Neutrophil (primary cell): ENCODE results near the gene HRCT1.

Experiments used
- H3K27ac ChIP-seq: fragments of 200-600 bp; sonication (generic); 2 replicates; pipeline ENCODE4 v1.5.1; 2016; ENCODE audit warnings: mild to moderate bottlenecking, moderate library complexity
- H3K27me3 ChIP-seq: fragments of 200-600 bp; sonication (generic); 2 replicates; pipeline ENCODE4 v1.6.0; 2016; ENCODE audit warnings: mild to moderate bottlenecking
- H3K36me3 ChIP-seq: fragments of 200-600 bp; sonication (generic); 2 replicates; pipeline ENCODE4 v1.5.1; 2017
- H3K4me1 ChIP-seq, 2 experiments: fragments of 200-600 bp in 1 of 2; sonication (generic) in 1 of 2; 1 replicate in 1 of 2; 2 replicates in 1 of 2; pipeline versions ENCODE4 v1.5.1 to v1.6.1; 2013 to 2016; ENCODE audit warnings: low read depth in 1 of 2, low read length in 1 of 2, mild to moderate bottlenecking in 1 of 2, moderate library complexity in 1 of 2; ENCODE audit not compliant: control insufficient read depth in 1 of 2, insufficient read depth in 1 of 2
- H3K4me3 ChIP-seq, 2 experiments: fragments of 200-600 bp in 1 of 2; sonication (generic) in 1 of 2; 1 replicate in 1 of 2; 2 replicates in 1 of 2; pipeline ENCODE4 v1.5.1; 2013 to 2016; ENCODE audit warnings: low read depth in 1 of 2, low read length in 1 of 2, mild to moderate bottlenecking in 1 of 2, moderate library complexity in 1 of 2
- H3K9me3 ChIP-seq: fragments of 200-600 bp; sonication (generic); 2 replicates; pipeline ENCODE4 v1.5.1; 2016
- TF ChIP-seq, protein P1 (sequence below): fragments of 200-600 bp; sonication (generic); IDR thresholded peaks from 2 replicates; pipeline ENCODE4 v1.5.1; 2016; ENCODE audit warnings: antibody characterized with exemption

The HRCT1 gene

DNA sequence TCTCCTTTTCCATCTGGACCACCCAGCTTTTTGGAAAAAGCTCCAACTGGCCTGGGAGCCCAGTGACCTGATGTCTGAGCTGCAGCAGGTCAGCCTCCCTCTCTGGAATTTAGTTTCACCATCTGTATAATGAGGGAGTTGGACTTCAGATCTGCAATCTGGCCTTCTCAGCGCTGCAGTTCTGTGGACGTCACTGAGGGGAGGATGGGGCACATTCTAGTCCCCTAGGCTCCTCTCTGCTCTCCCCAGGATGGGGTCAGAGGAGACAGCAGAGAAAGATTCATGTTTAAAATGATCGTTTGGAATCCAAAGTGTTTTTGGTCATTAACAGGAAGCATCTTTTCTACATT lies 46.0 kb upstream of the HRCT1 start:
- H3K27me3 ChIP-seq: peaks cover 100% of the 10 kb centered on the region
- no peaks in the 10 kb centered on the region for H3K36me3 ChIP-seq
- H3K9me3 ChIP-seq: no peaks in the 10 kb centered on the region
- no peak overlapping the region for H3K4me3 ChIP-seq
- H3K27ac ChIP-seq: no peak overlapping the region
- no peaks in the 10 kb centered on the region for H3K4me1 ChIP-seq
- TF ChIP-seq, protein P1, sequence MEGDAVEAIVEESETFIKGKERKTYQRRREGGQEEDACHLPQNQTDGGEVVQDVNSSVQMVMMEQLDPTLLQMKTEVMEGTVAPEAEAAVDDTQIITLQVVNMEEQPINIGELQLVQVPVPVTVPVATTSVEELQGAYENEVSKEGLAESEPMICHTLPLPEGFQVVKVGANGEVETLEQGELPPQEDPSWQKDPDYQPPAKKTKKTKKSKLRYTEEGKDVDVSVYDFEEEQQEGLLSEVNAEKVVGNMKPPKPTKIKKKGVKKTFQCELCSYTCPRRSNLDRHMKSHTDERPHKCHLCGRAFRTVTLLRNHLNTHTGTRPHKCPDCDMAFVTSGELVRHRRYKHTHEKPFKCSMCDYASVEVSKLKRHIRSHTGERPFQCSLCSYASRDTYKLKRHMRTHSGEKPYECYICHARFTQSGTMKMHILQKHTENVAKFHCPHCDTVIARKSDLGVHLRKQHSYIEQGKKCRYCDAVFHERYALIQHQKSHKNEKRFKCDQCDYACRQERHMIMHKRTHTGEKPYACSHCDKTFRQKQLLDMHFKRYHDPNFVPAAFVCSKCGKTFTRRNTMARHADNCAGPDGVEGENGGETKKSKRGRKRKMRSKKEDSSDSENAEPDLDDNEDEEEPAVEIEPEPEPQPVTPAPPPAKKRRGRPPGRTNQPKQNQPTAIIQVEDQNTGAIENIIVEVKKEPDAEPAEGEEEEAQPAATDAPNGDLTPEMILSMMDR: no peak

GRCh38 chr9:35861161-35861897 lies 44.7 kb upstream of the HRCT1 start:
- Histone ChIP-seq H3K4me3 (no peak overlapping the region), H3K9me3 (no peaks in the 10 kb centered on the region), H3K27ac (no peak overlapping the region), H3K4me1 (no peaks in the 10 kb centered on the region), H3K27me3 (peaks cover 100% of the 10 kb centered on the region), H3K36me3 (no peaks in the 10 kb centered on the region)
- TF ChIP-seq, protein P1: no peak

- TF ChIP-seq, protein P1: no peak
- Histone ChIP-seq H3K36me3 (no peaks in the 10 kb centered on the region), H3K9me3 (no peaks in the 10 kb centered on the region), H3K27me3 (peaks cover 97% of the 10 kb centered on the region), H3K27ac (no peak overlapping the region), H3K4me3 (no peak overlapping the region), H3K4me1 (no peaks in the 10 kb centered on the region)
Measured at GRCh38 chr9:35862328-35862727, 43.7 kb upstream of the HRCT1 start.

GRCh38 chr9:35863583-35863982 lies 42.4 kb upstream of the HRCT1 start:
- no peaks in the 10 kb centered on the region for H3K36me3 ChIP-seq
- H3K27me3 ChIP-seq: peaks cover 93% of the 10 kb centered on the region
- no peaks in the 10 kb centered on the region for H3K9me3 ChIP-seq
- TF ChIP-seq, protein P1: no peak
- H3K27ac ChIP-seq: no peak overlapping the region
- no peak overlapping the region for H3K4me3 ChIP-seq
- H3K4me1 ChIP-seq: no peaks in the 10 kb centered on the region

DNA sequence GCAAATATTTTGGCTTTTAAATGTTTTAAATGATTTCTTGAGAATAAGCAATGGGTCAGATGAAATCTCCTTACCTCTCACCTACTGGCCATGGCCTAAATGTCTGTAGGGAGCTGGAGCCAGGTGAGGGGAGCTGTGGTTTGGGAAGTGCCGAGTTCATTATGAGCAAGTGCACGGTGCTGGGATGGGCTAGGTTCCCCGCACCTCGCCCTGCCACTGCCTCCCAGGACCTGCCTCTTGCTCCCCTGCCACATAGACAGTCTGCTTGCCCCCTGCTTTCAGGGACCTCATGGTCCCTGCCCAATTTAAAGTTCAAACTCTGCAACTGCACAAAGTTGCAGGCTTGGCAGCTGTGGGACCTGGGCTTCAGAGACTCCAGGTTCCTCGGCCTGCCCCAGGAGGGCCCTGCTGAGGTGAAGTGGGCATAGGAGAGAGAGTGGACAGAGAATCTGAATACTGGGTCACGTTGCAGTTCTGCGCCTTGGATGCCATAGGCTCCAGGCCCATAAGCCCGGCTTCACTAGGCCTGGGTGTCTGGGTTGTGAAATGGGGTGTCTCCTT lies 41.2 kb upstream of the HRCT1 start:
- Histone ChIP-seq H3K4me1 (no peaks in the 10 kb centered on the region), H3K4me3 (no peak overlapping the region), H3K9me3 (no peaks in the 10 kb centered on the region), H3K27me3 (peaks cover 93% of the 10 kb centered on the region), H3K27ac (no peak overlapping the region), H3K36me3 (no peaks in the 10 kb centered on the region)
- TF ChIP-seq, protein P1: no peak
